Heart left ventricle (tissue), 16 donors: ENCODE measurements around the gene KDF1. TPM values are rescaled to one million over a fixed set of nuclear protein-coding genes. Genes with fewer than 3 reads are reported as not detected.
"Not testable (repeated sequence)": the region's sequence is repeated elsewhere in the genome, so short reads cannot be mapped to it uniquely, and the experiment has no call there.

Experiments
- ATAC-seq, 4 donors: fragments of 200-7000 bp; cut with Tn5 transposase; one replicate each; pipeline ENCODE4 v1.9.1; 2020 to 2022; ENCODE audit warnings: moderate library complexity in 4 of 4, mild to moderate bottlenecking in 3 of 4, moderate number of reproducible peaks in 1 of 4
- DNase-seq, 5 donors: peaks; one replicate each; pipeline ENCODE4 v3.0.0-alpha.2; 2020
- H3K27ac ChIP-seq, 12 donors: fragments of 200-600 bp; sonication (generic) in 4 of 12; one replicate each; pipeline versions ENCODE4 v1.5.0 to v1.8.0; 2016 to 2022; ENCODE audit warnings: mild to moderate bottlenecking in 2 of 12
- H3K27me3 ChIP-seq, 9 donors: fragments of 200-600 bp; sonication (generic) in 2 of 9; one replicate each; pipeline versions ENCODE4 v1.5.1 to v1.8.0; 2016 to 2022; ENCODE audit warnings: mild to moderate bottlenecking in 3 of 9
- H3K36me3 ChIP-seq, 9 donors: fragments of 200-600 bp; sonication (generic) in 2 of 9; one replicate each; pipeline versions ENCODE4 v1.5.0 to v1.8.0; 2018 to 2022; ENCODE audit warnings: mild to moderate bottlenecking in 2 of 9
- H3K4me1 ChIP-seq, 12 donors: fragments of 200-600 bp; sonication (generic) in 4 of 12; one replicate each; pipeline versions ENCODE4 v1.5.0 to v1.8.0; 2016 to 2022; ENCODE audit warnings: mild to moderate bottlenecking in 3 of 12
- H3K4me3 ChIP-seq, 12 donors: fragments of 200-600 bp; sonication (generic) in 4 of 12; one replicate each; pipeline versions ENCODE4 v1.5.0 to v1.8.0; 2017 to 2022; ENCODE audit warnings: mild to moderate bottlenecking in 9 of 12, moderate library complexity in 4 of 12
- H3K9me3 ChIP-seq, 12 donors: fragments of 200-600 bp; sonication (generic) in 4 of 12; one replicate each; pipeline versions ENCODE4 v1.5.0 to v1.8.0; 2016 to 2022; ENCODE audit warnings: mild to moderate bottlenecking in 1 of 12
- POLR2A ChIP-seq, 2 donors: fragments of 450-650 bp; IDR thresholded peaks; one replicate each; pipeline ENCODE4 v1.6.1; 2017; ENCODE audit warnings: antibody characterized with exemption in 2 of 2, mild to moderate bottlenecking in 2 of 2, moderate library complexity in 2 of 2
- WGBS, 4 donors: extraction: QIAGEN DNeasy Blood & Tissue Kit in 2 of 4; methylation state at CpG; one replicate each; pipeline versions ENCODE4 v1.1.5 to v1.1.7; 2013 to 2018; 5-methylcytosine and 5-hydroxymethylcytosine counted together
- intact Hi-C, 10 donors: fragments of 100-400 bp; cut with DNase I; formaldehyde crosslinking; loops; one replicate each; pipeline versions ENCODE4 v1.11.1 to v1.14.2; 2022
- polyA plus RNA-seq, 2 donors: library from polyadenylated mRNA; stranded (reverse); fragments of 200-250 nt; gene quantifications; one replicate each; pipeline ENCODE4 v1.2.3, GENCODE V29; 2013
- total RNA-seq, 9 donors: library from RNA; depleted of rRNA in 2 of 9; stranded (reverse); fragments of >200 nt in 2 of 9; fragmentation: NEBNext Ultra II Directional in 3 of 9; extraction: Animal tissue kit (Norgen Biotek cat#: 25700) in 3 of 9; gene quantifications; one replicate each; pipeline versions ENCODE4 v1.1.0 to v1.2.4, GENCODE V29; 2016 to 2023
- TF ChIP-seq, protein P1 (sequence below), 12 donors: fragments of 200-600 bp; sonication (generic) in 4 of 12; IDR thresholded peaks; one replicate each; pipeline versions ENCODE4 v1.5.0 to v1.8.0; 2018 to 2022; ENCODE audit warnings: antibody characterized with exemption in 12 of 12, mild to moderate bottlenecking in 5 of 12
- donor health status: ischemic (EF 13 %, LVEDD 7.1; RV severe dilation, severe dysfunction).
- donor health status: healthy with polysubstance abuse.
- donor health status: DM: no; HTN: yes; CAD: no.
- donor health status: DM: no; HTN: no; CAD: no.
- donor health status: ischemic (EF 25% LVEDD 6.9; RV normal size, moderate dysfunction).
- donor health status: ischemic (EF 25% LVEDD 5.7; RV mildly dilated, moderate dysfunction).
- donor health status: healthy.
- donor health status: DM: yes; HTN: yes; CAD: no.
- donor health status: ischemic (EF 35%, LVEDD 5.7; RV mildly dilated, moderate dysfunction).
- donor health status: nonischemic (EF 11% LVEDD 7.7; RV severe dilation, severe dysfunction).
- donor health status: DM: yes; HTN: yes; CAD: no.
- donor health status: PGD.
- donor health status: ischemic (EF 29% LVEDD 5.4; RV normal size, mild dysfunction).
- donor health status: nonischemic (EF 23%, LVEDD 6.1; RV moderate dilation, normal function).

The KDF1 gene
- total and polyA plus RNA-seq, 11 donors: 0.03 to 0.45 (median 0.12) TPM; not detected in 8

DNA sequence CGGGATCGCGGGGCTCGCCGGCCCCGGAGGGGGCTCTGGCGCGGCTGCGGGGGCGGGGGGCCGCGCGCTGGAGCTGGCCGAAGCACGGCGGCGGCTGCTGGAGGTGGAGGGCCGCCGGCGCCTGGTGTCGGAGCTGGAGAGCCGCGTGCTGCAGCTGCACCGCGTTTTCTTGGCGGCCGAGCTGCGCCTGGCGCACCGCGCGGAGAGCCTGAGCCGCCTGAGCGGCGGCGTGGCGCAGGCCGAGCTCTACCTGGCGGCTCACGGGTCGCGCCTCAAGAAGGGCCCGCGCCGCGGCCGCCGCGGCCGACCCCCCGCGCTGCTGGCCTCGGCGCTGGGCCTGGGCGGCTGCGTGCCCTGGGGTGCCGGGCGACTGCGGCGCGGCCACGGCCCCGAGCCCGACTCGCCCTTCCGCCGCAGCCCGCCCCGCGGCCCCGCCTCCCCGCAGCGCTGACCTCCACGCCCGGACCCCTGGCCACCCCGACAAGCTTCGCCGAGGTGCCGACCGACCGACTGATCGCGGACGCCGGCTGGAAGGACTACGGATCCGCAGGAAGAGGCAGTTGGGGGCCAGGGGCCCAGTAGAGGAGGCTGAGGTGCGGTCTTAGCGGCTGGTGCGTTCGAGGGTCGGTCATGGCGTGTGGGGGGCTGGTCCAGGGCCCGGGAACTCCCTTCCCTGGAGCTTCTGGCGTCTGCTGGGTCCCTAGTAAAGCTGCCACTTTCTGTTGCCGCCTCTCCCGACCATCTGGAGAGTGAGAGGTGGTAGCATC lies 33.9 kb upstream of the KDF1 start:
- intact Hi-C loops: loop anchor here in 1 of 10 donors (10.0 kb wide), 1 partner anchor 51 kb away; no protein-coding TSS in a partner anchor

GRCh38 chr1:26993237-26994019 lies 33.2 kb upstream of the KDF1 start, which contains the start of gene TRNP1:
TRNP1 (plus strand) TSS chr1:26993692; CDS start chr1:26993787, 95 bp downstream.
- Histone ChIP-seq H3K36me3 (no peaks in the 10 kb centered on the region), H3K27ac (peak within 1 kb of the TSS in 10 of 12 donors; percentile 46 to 79 (median 61)), H3K9me3 (no peaks in the 10 kb centered on the region), H3K4me1 (peaks cover 6 to 44% (median 25%) of the 10 kb centered on the region in 12 donors), H3K4me3 (peak within 1 kb of the TSS; percentile 62 to 92 (median 68)), H3K27me3 (peaks cover 0 to 41% (median 13%) of the 10 kb centered on the region in 9 donors)
- 0 to 1% (median 0%) methylated on average over 4 to 57 of the region's 61 CpGs for WGBS, 4 donors
- DNase-seq (peak; percentile 60 to 86 (median 74)), ATAC-seq (peak; percentile 53 to 75 (median 70))
- TF ChIP-seq, protein P1, sequence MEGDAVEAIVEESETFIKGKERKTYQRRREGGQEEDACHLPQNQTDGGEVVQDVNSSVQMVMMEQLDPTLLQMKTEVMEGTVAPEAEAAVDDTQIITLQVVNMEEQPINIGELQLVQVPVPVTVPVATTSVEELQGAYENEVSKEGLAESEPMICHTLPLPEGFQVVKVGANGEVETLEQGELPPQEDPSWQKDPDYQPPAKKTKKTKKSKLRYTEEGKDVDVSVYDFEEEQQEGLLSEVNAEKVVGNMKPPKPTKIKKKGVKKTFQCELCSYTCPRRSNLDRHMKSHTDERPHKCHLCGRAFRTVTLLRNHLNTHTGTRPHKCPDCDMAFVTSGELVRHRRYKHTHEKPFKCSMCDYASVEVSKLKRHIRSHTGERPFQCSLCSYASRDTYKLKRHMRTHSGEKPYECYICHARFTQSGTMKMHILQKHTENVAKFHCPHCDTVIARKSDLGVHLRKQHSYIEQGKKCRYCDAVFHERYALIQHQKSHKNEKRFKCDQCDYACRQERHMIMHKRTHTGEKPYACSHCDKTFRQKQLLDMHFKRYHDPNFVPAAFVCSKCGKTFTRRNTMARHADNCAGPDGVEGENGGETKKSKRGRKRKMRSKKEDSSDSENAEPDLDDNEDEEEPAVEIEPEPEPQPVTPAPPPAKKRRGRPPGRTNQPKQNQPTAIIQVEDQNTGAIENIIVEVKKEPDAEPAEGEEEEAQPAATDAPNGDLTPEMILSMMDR (IDR thresholded peaks at IDR 0.05): no peak
- peak in 1 of 2 donors; percentile 50 for TF ChIP-seq POLR2A (IDR thresholded peaks at IDR 0.05)
- intact Hi-C loops: loop anchor here in 1 of 10 donors (10.0 kb wide), 1 partner anchor 51 kb away; no protein-coding TSS in a partner anchor

More for the DNA sequence above, 33.9 kb upstream of the KDF1 start:
- peaks cover 6 to 52% (median 33%) of the 10 kb centered on the region in 12 donors for H3K4me1 ChIP-seq
- 1 to 4% (median 1%) methylated on average over 26 to 97 of the region's 97 CpGs for WGBS, 4 donors
- TF ChIP-seq, protein P1 (IDR thresholded peaks at IDR 0.05): no peak
- TF ChIP-seq POLR2A (IDR thresholded peaks at IDR 0.05): no peak
- ATAC-seq (peak in 2 of 4 donors; percentile 1 to 8), DNase-seq (peak in 1 of 5 donors; percentile 64)
- no peaks in the 10 kb centered on the region for H3K36me3 ChIP-seq
- peak overlapping the region in 10 of 12 donors; percentile 46 to 79 (median 61) for H3K27ac ChIP-seq
- H3K9me3 ChIP-seq: no peaks in the 10 kb centered on the region
- peaks cover 0 to 41% (median 13%) of the 10 kb centered on the region in 9 donors for H3K27me3 ChIP-seq
- peak overlapping the region; percentile 62 to 92 (median 68) for H3K4me3 ChIP-seq

GRCh38 chr1:26991310-26992116 lies 31.2 kb upstream of the KDF1 start:
- intact Hi-C loops: loop anchor here in 1 of 10 donors (10.0 kb wide), 1 partner anchor 53 kb away; no protein-coding TSS in a partner anchor
- H3K36me3 ChIP-seq: no peaks in the 10 kb centered on the region
- H3K27me3 ChIP-seq: peaks cover 0 to 42% (median 18%) of the 10 kb centered on the region in 9 donors
- no peaks in the 10 kb centered on the region for H3K9me3 ChIP-seq
- peaks cover 0 to 31% (median 14%) of the 10 kb centered on the region in 12 donors for H3K4me1 ChIP-seq
- ATAC-seq: peak in 1 of 4 donors; percentile 6
- DNase-seq: peak in 2 of 5 donors; percentile 7 to 48
- H3K4me3 ChIP-seq: no peak overlapping the region
- TF ChIP-seq POLR2A (IDR thresholded peaks at IDR 0.05): no peak
- TF ChIP-seq, protein P1 (IDR thresholded peaks at IDR 0.05): no peak
- no peak overlapping the region for H3K27ac ChIP-seq
- WGBS, 4 donors: 44 to 48% (median 47%) methylated on average over 10 of the region's 10 CpGs

DNA sequence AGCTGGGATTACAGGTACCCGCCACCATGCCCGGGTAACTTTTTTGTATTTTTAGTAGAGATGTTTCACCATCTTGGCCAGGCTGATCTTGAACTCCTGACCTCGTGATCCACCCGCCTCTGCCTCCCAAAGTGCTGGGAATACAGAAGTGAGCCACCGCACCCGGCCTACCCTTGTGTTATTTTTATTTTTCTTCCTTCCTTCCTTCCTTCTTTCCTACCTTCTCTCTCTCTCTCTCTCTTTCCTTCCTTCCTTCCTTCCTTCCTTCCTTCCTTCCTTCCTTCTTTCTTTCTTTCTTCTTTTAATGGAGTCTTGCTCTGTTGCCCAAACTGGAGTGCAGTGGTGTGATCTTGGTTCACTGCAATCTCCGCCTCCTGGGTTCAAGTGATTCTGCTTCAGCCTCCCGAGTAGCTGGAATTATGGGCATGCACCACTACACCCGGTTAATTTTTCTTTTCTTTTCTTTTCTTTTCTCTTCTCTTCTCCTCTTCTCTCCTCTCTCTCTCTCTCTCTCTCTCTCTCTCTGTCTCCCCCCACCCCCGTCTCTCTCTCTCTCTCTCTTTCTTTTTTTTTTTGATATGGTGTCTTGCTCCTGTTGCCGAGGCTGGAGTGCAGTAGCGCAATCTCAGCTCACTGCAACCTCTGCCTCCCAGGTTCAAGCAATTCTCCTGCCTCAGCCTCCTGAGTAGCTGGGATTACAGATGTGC lies 29.3 kb upstream of the KDF1 start:
- WGBS, 4 donors: 75 to 83% (median 80%) methylated on average over 12 of the region's 12 CpGs
- H3K4me3 ChIP-seq, ATAC-seq, H3K36me3 ChIP-seq, H3K27ac ChIP-seq, H3K9me3 ChIP-seq: not testable (repeated sequence)
- Histone ChIP-seq H3K27me3 (peaks cover 0 to 23% (median 12%) of the 10 kb centered on the region in 9 donors), H3K4me1 (peaks cover 0 to 20% (median 9%) of the 10 kb centered on the region in 12 donors)
- DNase-seq: peak in 2 of 5 donors; percentile 0 to 12
- intact Hi-C loops: loop anchor here in 1 of 10 donors (10.0 kb wide), 1 partner anchor 55 kb away; no protein-coding TSS in a partner anchor
